ENCODE measurements around the gene LRG1.

The LRG1 gene

DNA sequence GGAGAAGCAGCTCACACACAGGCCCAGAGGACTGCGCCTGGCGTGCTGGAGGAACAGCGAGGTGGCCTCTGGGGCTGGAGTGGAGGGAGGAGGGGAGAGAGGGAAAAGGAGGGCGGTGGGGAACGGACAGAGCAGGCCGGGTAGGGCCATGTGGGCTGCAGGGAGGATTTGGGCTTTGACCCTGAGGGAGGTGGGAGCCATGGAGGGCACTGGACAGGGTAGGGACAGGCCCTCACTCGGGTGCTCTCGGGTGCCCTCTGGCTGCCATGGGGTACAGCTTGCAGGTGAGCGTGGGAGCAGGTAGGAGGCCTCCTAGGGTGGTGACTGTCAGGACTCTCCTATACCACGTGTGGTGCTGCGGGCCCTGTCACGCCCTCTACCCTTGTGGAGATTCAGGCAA lies 44.4 kb downstream of the LRG1 start:
- no peak for DNase-seq (ENCODE audit: low read depth in 2 of 2)

- DNase-seq (ENCODE audit: low read depth in 2 of 2), result no peak
Observed at GRCh38 chr19:4494691-4495064, 45.2 kb downstream of the LRG1 start.

GRCh38 chr19:4493929-4494690 lies 45.7 kb downstream of the LRG1 start:
- no peak for DNase-seq (ENCODE audit: low read depth in 2 of 2)

DNA sequence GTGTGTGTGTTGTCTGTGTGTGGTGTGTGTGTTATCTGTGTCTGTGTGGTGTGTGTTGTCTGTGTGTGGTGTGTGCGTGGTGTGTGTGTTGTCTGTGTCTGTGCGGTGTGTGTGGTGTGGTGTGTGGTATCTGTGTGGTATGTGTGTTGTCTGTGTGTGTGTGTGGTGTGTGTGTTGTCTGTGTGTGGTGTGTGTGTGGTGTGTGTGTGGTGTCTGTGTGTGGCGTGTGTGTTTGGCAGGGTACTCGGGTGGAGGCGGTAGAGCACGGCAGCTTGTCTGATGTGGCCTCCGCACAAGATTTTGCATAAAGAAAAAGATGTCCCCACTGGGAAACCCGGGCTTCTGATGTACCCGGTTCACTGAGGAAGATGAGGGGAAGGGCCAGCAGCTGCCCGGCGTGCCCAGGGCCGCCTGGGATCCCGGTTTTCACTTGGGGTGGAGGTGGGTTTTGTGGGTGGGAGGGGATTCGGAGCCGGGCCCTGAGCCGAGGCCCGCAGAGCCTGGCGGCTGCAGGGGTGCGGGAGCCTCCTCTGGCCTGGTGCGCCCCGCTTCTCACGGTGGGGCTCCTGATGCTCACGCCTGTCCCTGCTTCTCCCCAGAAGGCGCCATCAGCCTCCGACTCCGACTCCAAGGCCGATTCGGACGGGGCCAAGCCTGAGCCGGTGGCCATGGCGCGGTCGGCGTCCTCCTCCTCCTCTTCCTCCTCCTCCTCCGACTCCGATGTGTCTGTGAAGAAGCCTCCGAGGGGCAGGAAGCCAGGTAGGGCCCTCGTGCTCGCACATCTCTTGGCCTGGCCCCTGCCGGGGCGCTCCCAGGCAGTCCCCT lies 46.5 kb downstream of the LRG1 start:
- DNase-seq (ENCODE audit: low read depth in 2 of 2), result no peak

DNA sequence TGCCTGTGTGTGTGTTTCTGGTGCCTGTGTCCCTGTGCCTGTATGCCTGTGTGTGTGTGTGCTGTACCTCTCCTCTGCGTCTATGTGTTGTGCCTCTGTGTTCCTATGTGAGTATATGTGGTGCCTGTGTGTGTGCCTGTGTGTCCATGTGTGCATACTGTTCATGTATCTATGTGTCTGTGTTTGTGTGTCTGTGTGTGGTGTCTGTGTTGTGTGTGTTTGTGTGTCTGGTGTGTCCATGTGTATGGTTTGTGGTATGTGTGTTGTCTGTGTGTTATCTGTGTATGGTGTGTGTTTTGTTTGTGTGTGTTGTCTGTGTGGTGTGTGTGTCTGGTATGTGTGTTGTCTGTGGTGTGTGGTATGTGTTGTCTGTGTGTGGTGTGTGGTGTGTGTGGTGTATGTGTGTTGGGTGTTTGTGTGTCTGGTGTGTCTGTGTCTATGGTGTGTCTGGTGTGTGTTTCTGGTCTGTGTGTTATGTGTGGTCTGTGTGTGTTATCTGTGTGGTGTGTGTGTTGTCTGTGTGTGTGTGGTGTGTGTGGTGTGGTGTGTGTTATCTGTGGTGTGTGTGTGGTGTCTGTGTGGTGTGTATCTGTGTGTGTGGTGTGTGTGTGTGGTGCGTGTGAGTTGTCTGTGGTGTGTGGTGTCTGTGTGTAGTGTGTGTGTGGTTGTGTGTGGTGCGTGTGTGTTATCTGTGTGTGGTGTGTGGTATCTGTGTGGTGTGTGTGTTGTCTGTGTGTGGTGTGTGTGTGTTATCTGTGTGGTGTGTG lies 47.3 kb downstream of the LRG1 start:
- no peak for DNase-seq (ENCODE audit: low read depth in 2 of 2)

DNA sequence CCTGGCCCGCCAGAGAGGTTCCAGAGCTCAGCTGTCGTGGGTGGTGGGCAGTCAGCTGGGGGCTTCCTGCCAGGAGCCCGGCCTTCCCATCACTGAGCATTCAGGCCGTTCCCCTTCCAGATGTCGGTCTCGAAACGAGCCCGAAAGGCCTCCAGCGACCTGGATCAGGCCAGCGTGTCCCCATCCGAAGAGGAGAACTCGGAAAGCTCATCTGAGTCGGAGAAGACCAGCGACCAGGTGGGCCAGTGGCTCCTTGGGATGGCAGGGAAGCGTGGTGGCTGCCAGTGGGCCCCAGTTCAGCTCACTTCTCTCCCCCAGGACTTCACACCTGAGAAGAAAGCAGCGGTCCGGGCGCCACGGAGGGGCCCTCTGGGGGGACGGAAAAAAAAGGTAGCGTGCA lies 48.4 kb downstream of the LRG1 start:
- DNase-seq (ENCODE audit: low read depth in 2 of 2), result no peak

- no peak for DNase-seq (ENCODE audit: low read depth in 2 of 2)
Observed at GRCh38 chr19:4488496-4488895, 51.3 kb downstream of the LRG1 start.

DNA sequence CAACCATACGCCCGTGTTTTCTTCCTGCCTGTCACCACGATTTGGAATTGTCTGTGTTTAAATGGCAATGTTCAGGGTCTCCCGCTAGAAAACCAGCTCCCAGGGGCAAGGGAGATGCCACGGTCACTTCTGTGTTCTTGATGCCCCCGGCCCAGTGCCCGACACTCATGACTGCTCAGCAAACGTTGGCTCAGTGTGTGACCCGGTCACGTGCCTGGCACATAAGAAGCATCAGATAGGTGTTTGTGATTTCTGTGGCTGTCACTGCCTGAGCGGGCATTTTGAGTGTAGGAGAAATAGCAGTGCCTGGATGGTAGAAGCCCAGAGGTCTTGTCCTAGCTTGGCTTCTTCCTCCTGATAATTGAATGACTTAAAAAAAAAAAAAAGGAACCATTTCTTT lies 52.3 kb downstream of the LRG1 start:
- DNase-seq (ENCODE audit: low read depth in 2 of 2), result no peak

Measured in stimulated activated CD8-positive, alpha-beta memory T cell treated with anti-CD3 and anti-CD28 coated beads, Interleukin-2, amount 100 ng/mL, for 1 hour (primary cell).